ENCODE data around the gene C2CD5.

DNA sequence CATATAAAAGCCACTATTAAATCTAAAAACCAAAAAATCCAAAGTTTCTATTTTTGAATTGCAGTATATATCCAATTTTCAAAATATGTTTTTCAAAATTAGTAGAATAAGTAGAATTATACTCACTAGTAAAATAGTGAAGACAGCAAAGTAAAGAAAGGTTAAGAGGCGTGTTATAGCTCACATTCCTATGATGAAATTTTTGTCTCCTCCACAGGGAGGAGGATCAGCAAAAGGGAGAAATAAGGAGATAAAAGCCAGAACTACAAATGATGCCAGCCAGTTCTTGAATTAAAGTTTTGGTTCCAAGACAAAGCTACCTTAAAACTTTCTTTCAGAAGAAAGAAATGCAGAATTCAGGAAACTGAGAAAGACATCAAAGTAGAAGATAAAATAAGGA is 50.0 kb downstream of the C2CD5 start:
- TF ChIP-seq WIZ (CRISPR knock-in tag; IDR thresholded peaks at IDR 0.05): no peak
- no peak for TF ChIP-seq ZNF44 (CRISPR knock-in tag; IDR thresholded peaks at IDR 0.05)
- TF ChIP-seq KLF9 (CRISPR knock-in tag; IDR thresholded peaks at IDR 0.05; ENCODE audit: low read depth): no peak
- no peak for TF ChIP-seq U2AF2 (IDR thresholded peaks at IDR 0.05; ENCODE audit: low read depth, low read length)
- TF ChIP-seq U2AF1 (optimal IDR thresholded peaks at IDR 0.05; ENCODE audit: low read depth, low read length): no peak
